GM10266 (cell line): Measurements from ENCODE around the gene TBATA.

ENCODE experiments used
- DNase-seq: peaks from one replicate; pipeline ENCODE4 v3.0.0; 2012; ENCODE audit errors: extremely low spot score
- CTCF ChIP-seq: IDR thresholded peaks from 2 replicates; pipeline ENCODE4 v1.5.1; 2012; ENCODE audit warnings: mild to moderate bottlenecking, low read depth; ENCODE audit not compliant: control insufficient read depth, insufficient read depth; ENCODE audit errors: missing control alignments

TBATA gene

GRCh38 chr10:70751991-70752390, 33.2 kb downstream of the TBATA start:
- no peak for DNase-seq
- TF ChIP-seq CTCF: no peak

GRCh38 chr10:70751356-70751755, 33.8 kb downstream of the TBATA start:
- no peak for DNase-seq
- TF ChIP-seq CTCF: no peak

- no peak for TF ChIP-seq CTCF
- DNase-seq: no peak
Observed at GRCh38 chr10:70750156-70750703, 34.9 kb downstream of the TBATA start.

GRCh38 chr10:70749756-70750155, 35.4 kb downstream of the TBATA start:
- TF ChIP-seq CTCF: no peak
- no peak for DNase-seq

- TF ChIP-seq CTCF: no peak
- no peak for DNase-seq
Observed at GRCh38 chr10:70748801-70749573, 36.2 kb downstream of the TBATA start.

GRCh38 chr10:70748305-70748704, 36.9 kb downstream of the TBATA start:
- TF ChIP-seq CTCF: no peak
- no peak for DNase-seq
